ENCODE measurements around the gene APEH. TPM values are rescaled to one million over a fixed set of nuclear protein-coding genes. Genes with fewer than 3 reads are reported as not detected.

APEH gene
- total and polyA plus RNA-seq, 2 of the 13 experiments (the other 11 are each of a cell fraction or from before 2014, with no cell fraction given): 116 to 130 TPM

GRCh38 chr3:49665822-49666519 lies 8.2 kb upstream of the APEH start (continued):
- TF ChIP-seq CBX2 (IDR thresholded peaks at IDR 0.05; ENCODE audit: low read depth, low read length): no peak
- no peak for TF ChIP-seq CBX2 (CRISPR knock-in tag; IDR thresholded peaks at IDR 0.05; ENCODE audit: low read depth)
- no peak for TF ChIP-seq CHD2 (IDR thresholded peaks at IDR 0.05; ENCODE audit: low read depth, low read length)
- TF ChIP-seq HMGXB3 (CRISPR knock-in tag; IDR thresholded peaks at IDR 0.05; ENCODE audit: borderline replicate concordance): no peak
- 0 out of 2 replicates have a peak, but pooled peaks have one; percentile 59 for TF ChIP-seq ZNF772 (CRISPR knock-in tag; IDR thresholded peaks at IDR 0.05)
- peak; percentile 52; the same call in 1 of the 2 replicates for TF ChIP-seq CHD4 (IDR thresholded peaks at IDR 0.05; ENCODE audit: borderline replicate concordance, low read length)
- TF ChIP-seq, protein P1, sequence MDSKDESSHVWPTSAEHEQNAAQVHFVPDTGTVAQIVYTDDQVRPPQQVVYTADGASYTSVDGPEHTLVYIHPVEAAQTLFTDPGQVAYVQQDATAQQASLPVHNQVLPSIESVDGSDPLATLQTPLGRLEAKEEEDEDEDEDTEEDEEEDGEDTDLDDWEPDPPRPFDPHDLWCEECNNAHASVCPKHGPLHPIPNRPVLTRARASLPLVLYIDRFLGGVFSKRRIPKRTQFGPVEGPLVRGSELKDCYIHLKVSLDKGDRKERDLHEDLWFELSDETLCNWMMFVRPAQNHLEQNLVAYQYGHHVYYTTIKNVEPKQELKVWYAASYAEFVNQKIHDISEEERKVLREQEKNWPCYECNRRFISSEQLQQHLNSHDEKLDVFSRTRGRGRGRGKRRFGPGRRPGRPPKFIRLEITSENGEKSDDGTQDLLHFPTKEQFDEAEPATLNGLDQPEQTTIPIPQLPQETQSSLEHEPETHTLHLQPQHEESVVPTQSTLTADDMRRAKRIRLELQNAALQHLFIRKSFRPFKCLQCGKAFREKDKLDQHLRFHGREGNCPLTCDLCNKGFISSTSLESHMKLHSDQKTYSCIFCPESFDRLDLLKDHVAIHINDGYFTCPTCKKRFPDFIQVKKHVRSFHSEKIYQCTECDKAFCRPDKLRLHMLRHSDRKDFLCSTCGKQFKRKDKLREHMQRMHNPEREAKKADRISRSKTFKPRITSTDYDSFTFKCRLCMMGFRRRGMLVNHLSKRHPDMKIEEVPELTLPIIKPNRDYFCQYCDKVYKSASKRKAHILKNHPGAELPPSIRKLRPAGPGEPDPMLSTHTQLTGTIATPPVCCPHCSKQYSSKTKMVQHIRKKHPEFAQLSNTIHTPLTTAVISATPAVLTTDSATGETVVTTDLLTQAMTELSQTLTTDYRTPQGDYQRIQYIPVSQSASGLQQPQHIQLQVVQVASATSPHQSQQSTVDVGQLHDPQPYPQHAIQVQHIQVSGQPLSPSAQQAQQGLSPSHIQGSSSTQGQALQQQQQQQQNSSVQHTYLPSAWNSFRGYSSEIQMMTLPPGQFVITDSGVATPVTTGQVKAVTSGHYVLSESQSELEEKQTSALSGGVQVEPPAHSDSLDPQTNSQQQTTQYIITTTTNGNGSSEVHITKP (CRISPR knock-in tag; IDR thresholded peaks at IDR 0.05; ENCODE audit: low read depth): no peak
- no peak for TF ChIP-seq KLF13 (CRISPR knock-in tag; IDR thresholded peaks at IDR 0.05)
- TF ChIP-seq ZBTB14 (CRISPR knock-in tag; IDR thresholded peaks at IDR 0.05): no peak
- TF ChIP-seq EEA1 (CRISPR knock-in tag; IDR thresholded peaks at IDR 0.05; ENCODE audit: borderline replicate concordance): no peak
- no peak for TF ChIP-seq KLF9 (CRISPR knock-in tag; IDR thresholded peaks at IDR 0.05; ENCODE audit: low read depth)
- no peak for TF ChIP-seq ZNF333 (CRISPR knock-in tag; IDR thresholded peaks at IDR 0.05; ENCODE audit: borderline replicate concordance)
- TF ChIP-seq KAT7 (CRISPR knock-in tag; IDR thresholded peaks at IDR 0.05; ENCODE audit: borderline replicate concordance): no peak; the same call in 1 of the 2 replicates
